ENCODE data around the gene FBXO44.

The FBXO44 gene

DNA sequence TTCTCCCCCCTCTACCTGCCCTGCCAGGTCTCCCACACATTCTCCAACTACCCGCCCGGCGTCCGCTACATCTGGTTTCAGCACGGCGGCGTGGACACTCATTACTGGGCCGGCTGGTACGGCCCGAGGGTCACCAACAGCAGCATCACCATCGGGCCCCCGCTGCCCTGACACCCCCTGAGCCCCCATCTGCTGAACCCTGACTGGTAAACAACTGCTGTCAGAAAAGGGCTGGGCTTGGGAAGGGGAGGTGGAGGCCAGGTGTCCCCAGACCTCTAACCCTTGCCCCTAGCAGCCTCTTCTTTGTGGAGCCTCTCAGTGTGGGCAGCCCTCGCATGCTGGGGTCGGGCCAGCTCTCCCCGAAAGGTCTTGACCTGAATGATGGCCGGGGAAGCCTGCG is 6.4 kb downstream of the FBXO44 start:
- no peak for DNase-seq

DNA sequence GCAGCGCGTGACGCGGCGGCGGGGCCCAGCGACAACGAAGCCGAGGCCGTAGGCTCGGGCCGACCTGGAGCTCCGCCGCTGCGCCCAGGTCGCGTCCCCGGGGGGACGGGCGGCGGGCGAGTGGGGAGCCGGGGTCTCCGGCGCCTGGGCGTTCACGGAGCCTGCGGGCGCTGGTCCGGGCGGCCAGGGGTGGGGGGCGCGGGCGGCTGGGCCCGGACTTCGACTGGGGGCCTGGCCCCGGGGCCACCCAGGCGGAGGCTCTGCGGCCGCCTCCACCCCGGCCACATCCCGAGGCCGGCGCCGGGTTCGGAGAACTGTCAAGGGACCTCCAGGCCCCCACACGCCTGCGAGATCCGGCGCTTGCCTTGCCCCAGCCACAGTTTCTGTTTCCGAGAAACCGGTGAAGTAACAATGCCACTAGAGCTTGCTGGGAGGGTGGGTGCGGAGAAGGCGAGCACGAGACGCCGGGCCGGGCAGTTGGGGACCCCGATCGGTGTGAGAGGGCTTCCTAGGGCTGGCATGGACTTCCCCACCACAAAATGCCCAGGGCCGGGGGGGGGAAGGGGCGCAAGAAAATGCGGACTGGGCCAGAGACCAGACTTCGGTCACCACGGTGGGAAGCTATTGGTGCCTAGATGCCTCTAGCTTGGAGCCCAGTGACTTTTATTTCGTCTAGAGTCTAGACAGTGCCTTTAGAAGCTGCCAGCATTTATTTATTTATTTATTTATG is 9.8 kb downstream of the FBXO44 start:
- DNase-seq, result peak; percentile 62

DNA sequence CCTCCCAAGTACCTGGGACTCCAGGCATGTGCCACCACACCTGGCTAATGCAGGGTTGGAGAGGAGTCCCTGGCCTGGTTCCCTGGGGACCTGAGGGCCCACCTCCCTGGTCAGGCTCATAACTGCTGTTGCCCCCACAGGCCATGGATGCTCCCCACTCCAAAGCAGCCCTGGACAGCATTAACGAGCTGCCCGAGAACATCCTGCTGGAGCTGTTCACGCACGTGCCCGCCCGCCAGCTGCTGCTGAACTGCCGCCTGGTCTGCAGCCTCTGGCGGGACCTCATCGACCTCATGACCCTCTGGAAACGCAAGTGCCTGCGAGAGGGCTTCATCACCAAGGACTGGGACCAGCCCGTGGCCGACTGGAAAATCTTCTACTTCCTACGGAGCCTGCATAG is 13.8 kb downstream of the FBXO44 start:
- no peak for DNase-seq

DNA sequence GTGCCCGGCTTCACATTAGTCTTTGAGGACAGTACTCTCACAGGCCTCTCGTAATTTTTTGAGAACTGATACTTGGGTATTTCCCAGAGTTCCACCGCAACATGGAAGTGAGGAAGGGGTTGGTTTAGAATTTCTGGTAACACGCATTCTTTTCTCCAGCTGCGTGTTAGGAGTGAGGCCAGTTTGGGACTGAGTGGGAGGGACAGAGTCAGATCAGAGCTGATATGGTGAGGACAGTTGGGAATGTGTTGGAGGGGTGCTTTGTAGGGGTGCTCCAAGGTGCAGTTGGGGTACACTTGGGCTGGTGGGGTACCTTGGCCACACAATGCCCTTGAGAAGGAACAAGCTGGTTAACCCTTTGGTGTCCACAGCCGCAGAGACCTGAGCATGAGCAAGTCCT is 16.1 kb downstream of the FBXO44 start:
- no peak for DNase-seq

DNA sequence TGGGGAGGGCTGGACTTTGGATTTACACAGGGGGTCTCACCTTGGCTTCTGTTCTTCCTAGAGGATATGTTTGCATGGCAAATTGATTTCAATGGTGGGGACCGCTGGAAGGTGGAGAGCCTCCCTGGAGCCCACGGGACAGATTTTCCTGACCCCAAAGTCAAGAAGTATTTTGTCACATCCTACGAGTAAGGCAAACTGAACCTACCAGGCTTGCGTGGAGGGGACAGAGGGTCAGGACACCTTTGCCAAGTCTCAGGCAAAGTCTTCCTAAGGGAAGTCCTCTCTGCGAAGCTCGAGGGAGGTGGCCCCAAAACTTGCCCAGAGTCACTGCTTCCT is 16.5 kb downstream of the FBXO44 start:
- DNase-seq, result no peak

DNA sequence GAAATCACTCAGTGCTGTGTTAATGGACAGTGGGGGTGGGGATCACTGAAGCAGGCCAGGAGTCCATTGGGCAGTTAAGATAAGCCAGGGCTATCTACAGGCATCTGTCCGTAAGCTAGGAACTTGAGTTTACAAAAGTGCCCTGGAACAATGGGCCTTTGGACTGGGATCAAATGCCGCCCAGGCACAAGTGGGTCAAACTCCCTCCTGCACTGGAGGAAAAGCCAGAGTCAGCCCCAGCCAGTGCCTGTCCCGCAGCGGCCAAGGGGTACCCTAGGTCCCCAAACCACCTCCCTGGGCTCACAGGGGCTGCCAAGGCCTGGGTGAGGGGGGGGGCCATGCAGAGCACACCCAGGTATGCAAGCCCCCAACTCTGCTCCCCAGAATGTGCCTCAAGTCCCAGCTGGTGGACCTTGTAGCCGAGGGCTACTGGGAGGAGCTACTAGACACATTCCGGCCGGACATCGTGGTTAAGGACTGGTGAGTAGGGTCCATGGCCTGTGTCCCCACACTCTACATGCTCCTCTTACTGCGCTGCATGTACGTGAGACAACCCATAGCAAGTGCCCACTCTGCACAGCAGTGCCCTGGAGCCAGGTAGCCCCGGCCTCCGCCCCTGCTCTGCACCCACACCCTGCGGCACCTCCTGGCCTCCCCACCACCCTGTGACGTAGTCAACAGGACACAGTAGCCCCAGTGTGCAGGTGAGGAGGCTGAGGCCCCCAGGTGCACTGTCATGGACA is 17.0 kb downstream of the FBXO44 start:
- no peak for DNase-seq

- no peak for DNase-seq
These were observed 18.6 kb downstream of the FBXO44 start for GRCh38 chr1:11673089-11673769.

DNA sequence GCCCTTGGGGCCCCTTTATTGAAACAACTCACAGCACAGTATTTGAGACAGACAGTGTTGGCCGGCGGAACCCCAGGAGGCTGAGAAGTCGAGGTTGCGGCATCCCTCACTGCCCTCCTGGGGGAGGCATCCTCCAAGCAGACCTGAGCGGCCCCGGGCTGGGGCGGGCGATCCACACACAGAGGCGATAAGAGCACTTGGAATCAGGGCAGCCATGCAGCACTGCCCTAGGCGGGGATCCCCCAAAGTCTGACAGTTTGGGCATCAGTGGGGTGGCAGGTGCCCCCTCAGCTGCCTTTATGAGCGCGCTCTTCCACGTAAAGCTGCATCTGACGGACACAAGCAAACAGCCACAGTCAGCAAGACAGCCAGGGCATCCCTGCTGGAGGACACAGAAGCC is 19.8 kb downstream of the FBXO44 start:
- no peak for DNase-seq

DNA sequence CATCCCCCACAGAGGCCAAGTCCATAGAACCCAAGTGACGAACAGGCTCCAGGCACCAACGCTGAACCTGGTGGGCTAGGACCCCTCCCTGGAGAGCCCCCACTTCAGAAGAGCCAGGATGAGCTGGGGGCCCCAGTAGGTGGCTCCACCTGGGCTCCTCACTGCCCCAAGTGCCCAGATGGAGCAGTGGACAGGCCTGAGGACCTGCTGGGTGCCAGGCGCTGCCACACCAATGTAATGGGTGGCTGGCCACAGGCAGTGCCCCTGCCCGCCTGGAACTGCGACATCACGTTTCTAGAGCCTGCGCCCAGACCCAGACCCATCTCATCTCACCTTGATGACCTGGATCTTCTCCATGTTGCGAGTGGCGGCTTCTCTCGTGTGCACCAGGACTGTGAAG is 20.6 kb downstream of the FBXO44 start:
- no peak for DNase-seq

DNA sequence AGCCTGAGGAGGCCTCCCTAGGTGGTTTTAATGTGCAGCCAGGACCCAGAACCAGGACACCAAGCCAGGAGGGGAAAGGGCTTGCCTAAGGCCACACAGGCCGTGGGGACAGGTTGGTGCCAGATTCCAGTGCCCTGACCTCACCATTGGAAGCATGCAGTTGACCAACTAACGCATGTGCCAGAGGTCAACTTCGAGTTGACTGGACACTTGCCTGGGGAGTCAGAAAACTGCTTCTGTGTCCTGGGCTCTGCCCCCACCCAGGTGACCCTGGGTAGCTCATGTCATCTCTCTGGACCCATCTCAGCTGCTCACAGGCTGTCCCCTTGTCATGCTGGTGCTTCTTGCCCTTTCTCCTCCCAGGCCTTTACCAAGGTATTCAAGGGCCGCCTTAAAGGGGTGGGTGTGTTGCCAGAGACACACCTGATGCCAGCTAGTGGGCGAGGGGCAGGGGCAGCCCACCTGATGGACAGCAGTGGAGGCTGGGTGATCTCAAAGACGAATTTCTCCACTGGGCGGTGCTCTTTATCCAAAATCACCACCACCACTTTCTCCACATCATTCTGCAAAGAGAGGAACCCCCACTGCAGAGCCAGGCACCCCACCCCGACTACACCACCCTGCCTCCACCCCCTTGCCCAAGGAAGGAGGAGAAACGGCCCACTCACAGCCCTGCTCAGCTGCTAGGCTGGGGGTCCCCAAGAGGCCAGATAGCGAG is 21.9 kb downstream of the FBXO44 start:
- no peak for DNase-seq

DNA sequence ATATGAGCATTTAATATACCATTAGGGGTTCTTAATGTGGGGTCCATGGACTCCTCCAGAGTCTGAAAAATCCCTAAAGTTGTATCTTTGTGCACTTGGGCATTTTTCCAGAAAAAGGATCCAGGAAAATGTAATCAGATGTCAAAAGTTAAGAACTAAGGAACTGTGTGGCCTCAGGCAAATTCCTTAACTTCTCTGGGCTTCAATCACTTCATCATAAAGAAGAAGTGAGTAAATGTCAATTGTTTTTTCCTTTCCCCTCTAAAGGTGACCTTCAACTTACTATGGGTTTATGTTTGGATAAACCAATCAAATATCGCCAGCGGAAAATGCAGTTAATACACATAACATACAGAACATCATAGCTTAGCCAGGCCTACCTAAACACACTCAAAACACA is 23.8 kb downstream of the FBXO44 start:
- no peak for DNase-seq

DNA sequence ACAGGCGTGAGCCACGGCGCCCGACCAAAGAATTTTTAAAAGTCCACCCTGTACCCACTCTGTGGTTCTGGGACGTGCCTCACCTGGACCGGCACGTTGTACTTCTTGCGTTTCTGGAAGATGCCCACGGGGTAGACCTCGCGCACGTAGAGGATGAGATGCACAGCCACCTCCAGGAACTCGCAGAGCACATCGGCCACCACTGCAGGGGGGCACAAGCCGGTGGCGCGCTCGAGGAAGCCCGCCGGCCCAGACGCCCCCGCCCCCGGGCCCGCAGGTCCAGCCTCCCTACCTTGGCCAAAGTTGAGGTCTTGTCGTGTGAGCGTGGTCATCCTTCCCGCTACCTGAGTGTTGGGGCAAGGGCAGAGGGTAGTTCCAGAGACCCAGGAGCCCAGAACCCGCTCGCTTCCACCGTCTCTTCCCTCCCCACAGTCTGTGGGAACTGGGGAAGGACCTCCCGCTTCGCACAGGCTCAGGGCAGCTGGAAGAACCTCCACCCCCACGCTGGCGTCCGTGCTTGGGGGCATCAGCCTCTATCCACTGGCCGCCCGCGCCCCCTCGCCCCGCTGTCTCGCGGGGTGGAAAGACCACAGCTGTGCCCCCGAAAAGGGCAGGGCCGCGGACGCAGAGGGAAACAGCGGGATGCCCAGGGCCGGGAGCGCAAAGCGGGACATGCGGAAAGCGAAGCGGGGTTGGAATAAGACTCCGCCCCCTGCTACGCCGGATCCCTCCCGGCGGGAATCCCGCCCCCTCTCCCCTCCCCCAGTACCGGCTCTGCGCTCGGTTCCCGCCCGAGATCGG is 25.8 kb downstream of the FBXO44 start:
- peak; percentile 18 for DNase-seq

GRCh38 chr1:11681071-11681771 is 26.5 kb downstream of the FBXO44 start, which contains the start of gene MAD2L2:
MAD2L2 (minus strand) TSS chr1:11681148; CDS start chr1:11680601, 547 bp downstream.
- DNase-seq, result peak; percentile 95

DNA sequence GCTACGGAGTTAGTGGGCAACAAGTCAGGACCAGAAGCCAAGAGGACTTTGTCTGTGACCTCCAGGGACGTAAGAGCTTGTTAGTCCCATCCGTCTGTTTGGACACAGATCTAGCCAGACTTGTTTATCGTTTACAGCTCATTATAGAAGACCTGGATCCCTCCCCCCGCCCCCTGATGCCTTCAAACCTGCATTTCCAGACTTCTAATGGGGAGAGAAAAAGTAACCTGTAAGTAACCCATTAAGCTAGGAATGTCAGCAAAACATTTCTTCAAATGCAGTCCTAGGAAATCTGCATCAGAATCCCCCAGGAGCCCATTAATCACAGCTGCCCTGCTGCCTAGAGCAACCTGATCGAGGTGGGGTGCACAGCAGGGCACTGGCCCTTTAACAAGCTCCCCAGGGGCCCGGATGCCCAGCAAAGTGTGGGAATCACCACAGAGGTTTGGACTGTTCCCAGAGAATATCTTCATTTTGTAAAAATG is 27.7 kb downstream of the FBXO44 start:
- no peak for DNase-seq

DNA sequence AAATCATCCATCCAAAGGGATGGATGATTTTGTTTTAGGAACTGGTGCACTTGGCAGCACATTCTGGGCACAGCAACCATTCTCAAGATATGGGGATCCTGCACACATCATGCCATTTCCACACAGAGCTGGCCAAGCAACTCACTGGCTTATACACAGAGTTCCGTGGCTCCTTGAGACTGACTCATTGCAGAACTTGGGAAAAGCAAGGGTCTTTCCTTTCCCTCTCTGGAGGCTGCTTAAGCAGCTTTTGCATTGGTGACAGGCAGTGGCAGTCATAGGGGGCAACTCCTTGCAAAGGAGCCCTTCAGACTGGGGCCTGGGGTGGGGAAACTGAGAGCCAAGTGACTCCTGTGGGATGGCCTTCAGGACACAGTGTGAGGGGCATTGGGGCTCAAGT is 28.1 kb downstream of the FBXO44 start:
- DNase-seq, result no peak

- no peak for DNase-seq
These were observed 29.4 kb downstream of the FBXO44 start for GRCh38 chr1:11684070-11684469.

- DNase-seq, result no peak
These were observed 30.6 kb downstream of the FBXO44 start for GRCh38 chr1:11685210-11685752.

GRCh38 chr1:11688506-11688905 is 33.8 kb downstream of the FBXO44 start:
- DNase-seq, result no peak

- no peak for DNase-seq
These were observed 36.0 kb downstream of the FBXO44 start for GRCh38 chr1:11690397-11691301.

GRCh38 chr1:11691302-11691914 is 36.7 kb downstream of the FBXO44 start, which contains the start of gene DRAXIN:
DRAXIN (plus strand) TSS chr1:11691710; CDS start chr1:11706259, 14,549 bp downstream.
- DNase-seq, result no peak

Measured in CD4-positive, alpha-beta T cell treated with Interleukin-17A for 4 hours (primary cell).